ENCODE measurements around the gene GGTLC1.

Gene GGTLC1

DNA sequence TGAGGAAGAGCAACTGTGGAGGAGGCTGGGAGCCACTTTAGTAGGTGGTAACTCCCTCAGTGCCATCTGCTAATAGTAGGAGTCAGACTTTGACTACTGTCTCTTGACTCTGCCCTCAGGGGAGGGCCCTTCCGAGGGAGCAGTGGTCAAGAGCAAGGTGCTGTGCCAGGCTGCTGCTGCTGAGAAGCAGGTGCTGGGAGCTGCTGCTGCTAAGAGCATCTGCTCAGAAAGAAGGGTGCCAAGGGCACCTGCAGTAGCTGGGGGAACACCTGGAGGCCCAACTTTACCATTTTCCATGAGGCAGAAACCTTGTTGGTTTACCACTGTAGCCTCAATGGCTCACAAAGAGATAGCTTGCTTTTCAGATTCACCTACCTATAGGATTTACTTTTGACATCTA is 18.5 kb downstream of the GGTLC1 start:
- Histone ChIP-seq H3K27ac (no peak overlapping the region), H3K4me3 (no peak overlapping the region)

DNA sequence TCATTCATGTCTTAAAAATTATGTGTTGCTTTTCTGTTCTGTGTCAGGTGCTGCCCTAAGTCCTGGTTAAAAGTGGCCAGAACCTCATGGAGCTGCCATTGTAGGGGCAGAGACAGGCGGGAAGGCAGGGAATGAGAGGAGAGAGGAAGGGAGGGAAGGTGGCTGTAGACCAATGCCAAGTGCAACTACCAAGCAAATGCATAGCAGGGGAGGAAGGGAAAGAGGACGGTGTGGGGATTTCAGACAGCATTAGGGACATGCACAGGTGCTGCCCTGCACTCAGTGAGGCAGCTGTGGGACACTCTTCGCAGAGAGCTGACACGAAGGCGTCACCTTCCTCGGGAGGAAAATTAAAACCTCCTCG is 21.0 kb downstream of the GGTLC1 start:
- Histone ChIP-seq H3K27ac (no peak overlapping the region), H3K4me3 (no peak overlapping the region)

DNA sequence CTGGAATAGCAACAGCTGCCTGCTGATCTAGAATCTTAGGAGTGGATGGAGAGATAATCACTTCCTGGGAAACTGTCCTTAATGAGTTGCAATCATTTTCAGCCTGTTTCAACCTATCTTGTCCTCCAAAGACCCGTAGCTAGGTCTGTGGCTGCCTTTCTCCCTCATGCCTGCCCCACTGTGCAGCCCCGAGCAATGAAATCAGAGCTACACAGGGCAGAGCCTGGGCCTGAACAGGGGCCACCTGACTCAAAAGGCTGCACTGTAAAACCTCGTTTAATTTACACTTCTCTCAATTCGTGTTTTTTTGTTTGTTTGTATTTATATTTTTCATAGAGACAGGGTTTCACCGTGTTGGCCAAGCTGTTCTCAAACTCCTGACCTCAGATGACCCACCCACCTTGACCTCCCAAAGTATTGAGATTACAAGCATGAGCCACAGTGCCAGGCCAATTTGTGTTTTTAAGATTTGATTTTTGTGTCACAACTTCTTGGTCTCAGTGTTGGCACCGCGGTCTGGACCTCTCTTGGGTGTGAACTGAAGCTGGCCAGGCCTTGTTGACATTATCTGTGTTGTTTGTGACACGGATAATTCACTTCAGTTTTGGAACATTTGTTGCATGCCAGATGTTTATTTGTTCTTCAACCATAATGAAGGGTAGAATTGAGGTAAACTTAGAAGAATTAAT is 21.5 kb downstream of the GGTLC1 start:
- H3K27ac ChIP-seq = no peak overlapping the region
- no peak overlapping the region for H3K4me3 ChIP-seq

DNA sequence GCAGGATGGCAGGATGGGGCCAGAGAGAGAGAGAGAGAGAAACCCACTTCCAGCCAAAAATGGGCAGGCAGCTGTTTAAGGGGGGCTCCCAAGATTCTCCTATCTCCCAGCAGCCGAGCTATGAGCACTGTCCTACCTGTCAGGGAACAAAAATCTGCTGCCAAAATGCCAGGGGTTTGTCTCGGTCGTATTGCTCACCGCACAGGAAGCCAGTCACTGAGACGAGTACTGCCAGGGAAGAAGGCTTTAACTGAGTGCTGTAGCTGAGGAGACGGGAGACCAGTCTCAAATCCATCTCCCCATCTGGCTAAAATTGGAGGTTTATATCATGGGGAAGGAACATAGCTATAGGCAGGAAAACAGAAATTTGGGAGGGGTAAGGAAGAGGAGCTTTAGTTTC is 22.3 kb downstream of the GGTLC1 start:
- Histone ChIP-seq H3K27ac (no peak overlapping the region), H3K4me3 (no peak overlapping the region)

DNA sequence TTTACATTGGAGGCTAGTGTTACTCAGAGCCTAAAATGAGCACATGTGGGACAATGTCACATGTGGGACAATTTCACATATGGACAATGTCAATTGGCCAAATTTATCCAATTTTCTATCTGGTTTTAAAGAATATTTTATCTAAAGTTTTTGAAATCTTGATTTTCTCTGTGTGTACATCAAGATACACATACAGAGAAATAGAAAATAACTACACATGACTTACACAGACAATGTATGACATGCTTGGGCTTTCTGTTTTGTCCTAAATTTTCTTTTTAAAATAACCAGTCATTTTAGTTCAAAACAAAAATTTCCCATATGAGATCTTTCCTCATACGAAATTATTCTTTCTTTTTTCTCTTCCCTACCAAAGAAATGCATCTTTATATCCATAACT is 24.6 kb downstream of the GGTLC1 start:
- Histone ChIP-seq H3K4me3 (no peak overlapping the region), H3K27ac (no peak overlapping the region)

DNA sequence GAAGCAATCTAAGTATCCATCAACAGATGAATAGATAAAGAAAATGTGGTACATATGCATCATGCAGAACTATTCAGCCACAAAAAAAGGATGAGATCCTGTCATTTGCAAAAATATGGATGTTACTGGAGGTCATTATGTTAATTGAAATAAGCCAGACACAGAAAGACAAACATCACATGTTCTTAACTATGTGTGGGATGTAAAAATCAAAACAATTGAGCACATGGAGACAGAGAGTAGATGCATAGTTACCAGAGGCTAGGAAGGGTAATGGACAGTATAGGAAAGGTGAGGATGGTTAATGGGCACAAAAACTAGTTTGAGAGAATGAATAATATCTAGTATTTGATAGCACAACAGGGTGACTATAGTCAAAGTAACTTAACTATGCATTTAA is 26.3 kb downstream of the GGTLC1 start:
- H3K27ac ChIP-seq = no peak overlapping the region
- no peak overlapping the region for H3K4me3 ChIP-seq

DNA sequence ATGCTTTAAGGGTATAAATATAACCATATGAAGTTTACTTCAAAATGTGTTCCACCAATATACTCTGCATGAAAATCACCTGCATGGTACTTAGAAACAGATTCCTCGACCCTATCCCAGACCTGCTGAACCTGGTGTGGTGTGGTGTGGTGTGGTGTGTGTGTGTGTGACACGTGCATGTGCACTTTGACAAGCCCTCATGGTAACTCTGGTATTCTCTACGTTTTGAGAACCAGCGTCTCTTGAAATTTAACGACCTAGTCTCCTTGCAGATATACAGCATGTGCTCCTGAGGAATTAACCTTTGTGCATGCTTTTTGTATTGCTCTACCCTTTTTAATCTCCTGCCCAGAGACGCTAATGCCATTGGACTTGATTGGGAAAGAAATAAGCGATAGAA is 29.5 kb downstream of the GGTLC1 start:
- Histone ChIP-seq H3K27ac (no peak overlapping the region), H3K4me3 (no peak overlapping the region)

DNA sequence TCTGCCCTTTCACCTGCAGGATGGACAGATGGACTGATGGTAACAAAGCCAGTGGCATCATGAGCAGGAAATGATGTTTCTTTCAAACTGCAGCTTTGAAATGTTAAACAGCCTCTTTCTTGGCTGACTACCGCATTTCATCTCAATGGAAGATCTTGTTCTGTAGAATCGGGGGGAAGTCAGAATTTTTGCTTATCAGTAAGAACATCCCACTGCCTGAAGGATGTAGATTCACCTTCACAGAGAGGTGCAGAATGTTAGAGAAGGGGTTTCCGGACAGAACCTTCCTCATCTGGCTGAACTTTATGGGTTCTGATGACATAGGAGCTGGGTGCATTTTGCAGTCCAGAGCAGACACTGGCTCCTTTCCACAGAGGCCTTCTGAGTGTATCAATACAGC is 32.7 kb downstream of the GGTLC1 start:
- H3K27ac ChIP-seq = no peak overlapping the region
- no peak overlapping the region for H3K4me3 ChIP-seq

DNA sequence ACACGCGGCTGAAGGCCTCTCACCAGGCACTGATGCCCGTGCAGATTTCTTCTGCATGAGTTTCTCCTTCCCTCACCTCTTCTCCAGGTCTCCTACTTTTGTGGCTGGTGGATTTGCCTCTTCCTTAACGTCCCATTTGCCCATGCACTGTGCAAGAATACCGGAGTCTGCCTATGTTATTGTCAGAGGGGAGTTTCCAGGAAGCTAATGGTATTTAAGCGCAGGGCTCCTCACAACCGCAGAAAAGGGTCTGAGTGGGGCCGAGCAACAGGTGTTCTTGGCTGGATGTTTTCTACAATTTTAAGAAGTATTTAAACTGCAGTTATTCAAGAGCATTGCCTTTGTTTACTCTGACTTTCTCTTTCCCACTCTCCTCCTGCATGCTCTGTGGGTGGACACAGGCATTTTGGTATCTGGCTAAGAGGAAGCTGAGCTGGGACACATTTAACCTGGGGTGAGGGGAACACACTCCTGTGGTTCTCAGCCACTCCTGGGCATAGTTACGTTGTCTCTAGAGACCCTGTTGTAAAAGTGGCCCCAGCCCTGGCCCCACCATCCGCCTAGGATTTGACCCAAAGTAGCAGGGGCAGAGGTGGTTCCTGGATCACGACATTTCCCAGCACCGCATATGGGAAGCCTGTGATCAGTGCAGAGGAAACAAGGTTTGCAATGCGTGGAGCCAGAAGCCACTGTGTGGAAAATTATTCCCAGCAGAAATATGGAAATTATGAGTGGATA is 34.4 kb downstream of the GGTLC1 start:
- Histone ChIP-seq H3K4me3 (no peak overlapping the region), H3K27ac (no peak overlapping the region)

DNA sequence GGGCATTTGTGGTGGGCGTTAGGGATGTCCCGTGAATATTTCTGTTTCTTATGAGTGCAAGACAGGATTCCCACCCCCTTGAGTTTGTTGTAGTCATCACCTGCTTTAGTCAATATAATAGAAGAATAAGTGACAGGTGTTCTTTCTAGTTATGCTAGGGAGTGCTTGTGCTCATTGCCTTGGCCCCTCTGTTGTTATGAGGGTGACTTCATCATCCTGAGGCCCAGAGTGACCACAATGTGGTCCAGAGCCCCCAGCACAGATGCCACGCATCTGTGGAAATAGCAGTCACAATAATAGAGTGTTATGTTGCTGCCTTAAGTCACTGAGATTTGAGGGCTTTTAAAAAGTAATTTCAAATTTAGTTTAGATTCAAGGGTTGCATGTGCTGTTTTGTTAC is 42.4 kb downstream of the GGTLC1 start:
- H3K27ac ChIP-seq = no peak overlapping the region
- H3K4me3 ChIP-seq = no peak overlapping the region

DNA sequence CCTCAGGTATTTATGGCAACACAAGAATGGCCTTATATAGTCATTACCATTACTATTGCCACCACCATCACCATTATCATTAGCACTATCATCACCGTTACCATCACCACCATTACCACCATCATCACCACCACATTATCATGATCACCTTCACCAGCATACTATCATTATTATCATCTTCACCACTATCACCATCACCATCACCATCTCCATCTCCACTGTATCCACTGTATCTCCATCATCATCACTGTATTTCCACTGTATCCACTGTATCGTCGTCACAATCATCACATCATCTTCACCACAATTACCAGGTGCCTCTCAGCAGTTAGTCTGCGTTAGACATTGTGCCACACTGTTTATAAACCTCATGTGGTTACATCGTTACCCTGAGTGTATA is 45.3 kb downstream of the GGTLC1 start:
- H3K4me3 ChIP-seq = no peak overlapping the region
- no peak overlapping the region for H3K27ac ChIP-seq

DNA sequence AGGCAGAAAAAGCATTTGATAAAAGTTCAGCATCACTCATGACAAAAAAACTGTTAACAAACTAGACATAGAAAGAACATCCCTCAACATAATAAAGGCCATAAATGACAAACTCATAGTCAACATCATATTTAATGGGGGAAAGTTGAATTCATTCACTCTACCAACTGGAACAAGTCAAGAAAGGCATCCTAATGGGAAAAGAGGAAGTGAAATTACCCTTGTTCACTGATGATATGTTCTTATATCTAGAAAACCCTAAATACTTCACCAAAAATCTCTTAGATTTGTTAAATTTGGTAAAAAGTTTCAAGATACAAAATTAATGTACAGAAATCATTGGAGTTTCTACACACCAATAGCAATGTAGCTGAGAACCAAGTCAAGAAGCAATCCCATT is 48.9 kb downstream of the GGTLC1 start:
- no peak overlapping the region for H3K4me3 ChIP-seq
- no peak overlapping the region for H3K27ac ChIP-seq

DNA sequence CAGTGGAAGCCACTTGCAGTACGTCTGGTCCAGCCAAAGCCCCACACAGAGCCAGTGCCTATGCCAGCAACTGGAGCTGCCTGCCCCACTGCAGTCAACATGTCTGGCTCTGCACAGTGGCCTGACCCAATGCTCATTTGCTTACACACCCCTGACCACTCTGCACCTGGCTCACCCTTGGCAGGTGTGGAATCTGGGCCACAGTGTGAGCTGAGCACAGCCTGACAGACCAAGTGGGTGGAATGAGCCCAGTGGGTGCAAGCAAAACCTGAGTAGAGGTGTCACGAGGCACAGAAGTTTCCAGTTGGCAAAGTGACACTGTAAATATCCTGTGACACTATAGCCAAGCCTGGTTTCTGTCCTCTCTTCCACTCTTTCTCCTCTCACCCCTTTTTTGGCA is 49.5 kb downstream of the GGTLC1 start:
- no peak overlapping the region for H3K4me3 ChIP-seq

DNA sequence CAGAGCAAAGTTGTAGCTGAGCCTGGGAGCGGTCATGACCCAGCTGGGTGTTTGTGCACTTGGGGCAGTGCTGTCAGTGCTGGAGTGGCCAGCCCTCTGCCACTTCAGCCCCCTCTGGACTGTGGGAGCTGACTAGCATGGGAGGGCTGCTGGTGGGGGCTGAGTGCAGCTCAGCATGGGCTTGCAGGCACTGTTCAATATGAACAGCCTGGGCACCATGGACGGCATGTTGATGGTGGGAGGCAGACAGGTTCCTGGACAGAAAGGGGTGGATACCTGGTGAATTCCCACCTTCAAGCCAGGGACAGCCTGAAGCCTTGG is 50.5 kb downstream of the GGTLC1 start:
- Histone ChIP-seq H3K4me3 (no peak overlapping the region), H3K27ac (no peak overlapping the region)

More for the DNA sequence above, 49.5 kb downstream of the GGTLC1 start:
- no peak overlapping the region for H3K27ac ChIP-seq

DNA sequence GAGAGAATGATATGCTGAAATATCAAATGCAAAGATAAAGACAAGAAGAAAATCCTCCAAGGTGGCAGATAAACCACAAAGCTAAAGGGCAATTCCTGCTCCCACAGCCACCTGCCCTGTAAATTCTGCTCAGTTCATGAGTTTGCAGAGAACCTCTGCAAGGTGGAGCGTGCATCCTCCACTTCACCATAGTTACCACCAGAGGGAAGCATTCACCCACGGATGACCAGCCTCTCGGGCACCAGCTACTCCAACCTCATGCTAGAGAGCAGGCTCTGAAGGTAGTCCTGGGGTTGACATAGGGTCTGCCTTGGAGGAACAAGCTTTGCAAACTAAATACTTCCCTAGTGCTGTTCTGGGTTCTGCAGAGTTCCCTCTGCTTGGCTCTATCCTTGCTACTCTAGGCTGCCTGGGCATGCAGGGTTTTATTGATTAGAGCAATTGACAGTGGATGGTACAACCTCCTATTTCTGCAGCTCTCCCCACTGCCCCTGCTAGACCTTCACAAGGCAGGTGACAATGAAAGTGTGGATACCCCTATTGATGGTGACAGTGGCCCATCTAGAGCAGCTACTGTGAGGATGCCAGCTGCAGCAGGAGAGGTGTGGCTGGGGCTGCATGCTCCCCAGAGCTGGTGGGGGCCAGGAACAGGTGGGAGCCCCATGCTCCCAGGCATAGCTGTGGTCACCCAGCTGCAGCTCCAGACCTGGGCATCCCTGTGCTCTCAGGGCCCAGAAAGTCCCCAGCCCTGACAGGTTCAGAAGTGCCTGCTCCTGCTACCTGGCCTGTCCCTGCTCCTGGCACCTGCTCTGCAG is 51.1 kb downstream of the GGTLC1 start:
- no peak overlapping the region for H3K4me3 ChIP-seq
- no peak overlapping the region for H3K27ac ChIP-seq
